ENCODE measurements around the gene NUDT4. TPM values are rescaled to one million over a fixed set of nuclear protein-coding genes. Genes with fewer than 3 reads are reported as not detected.

The NUDT4 gene
- total and polyA plus RNA-seq, 2 donors (not counting 3 experiments of a cell fraction or from before 2014, with no cell fraction given), result 76.0 to 161 TPM

DNA sequence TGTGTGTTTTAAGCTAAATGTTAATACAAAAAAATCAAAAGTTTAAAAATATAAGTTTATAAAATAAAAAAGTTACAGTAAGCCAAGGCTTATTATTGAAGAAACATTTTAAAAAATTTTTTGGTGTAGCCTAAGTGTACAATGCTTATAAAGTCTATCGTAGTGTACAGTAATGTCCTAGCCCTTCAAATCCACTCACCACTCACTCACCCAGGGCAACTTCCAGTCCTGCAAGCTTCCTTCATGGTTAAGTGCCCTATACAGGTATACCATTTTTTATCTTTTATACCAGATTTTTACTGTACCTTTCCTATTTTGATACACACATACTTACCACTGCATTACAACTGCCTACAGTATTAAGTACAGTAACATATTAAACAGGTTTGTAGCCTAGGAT lies 52.1 kb downstream of the NUDT4 start:
- BruUV-seq (replicated peaks), result no TSS peak
- Histone ChIP-seq H3K4me1 (ENCODE audit: control insufficient read depth, extremely low read depth, insufficient read depth, low read length) (peaks cover 2% of the 10 kb centered on the region), H3K27me3 (ENCODE audit: control insufficient read depth in 2 of 2, insufficient read depth in 2 of 2, low read length in 2 of 2) (no peaks in the 10 kb centered on the region), H3K9ac (replicated peaks; ENCODE audit: extremely low read depth, insufficient read depth, low read length) (no peak overlapping the region), H3K9me3 (replicated peaks; ENCODE audit: control insufficient read depth, insufficient read depth, low read length) (no peaks in the 10 kb centered on the region), H2AFZ (ENCODE audit: low read depth, low read length) (no peak overlapping the region), H3K79me2 (ENCODE audit: control insufficient read depth, insufficient read depth, low read length) (peaks cover 99% of the 10 kb centered on the region), H4K20me1 (replicated peaks; ENCODE audit: control insufficient read depth, extremely low read depth, insufficient read depth, low read length) (peaks cover 26% of the 10 kb centered on the region), H3K4me3 (replicated peaks in 1 of 3; ENCODE audit: insufficient read depth in 1 of 3, low read depth in 1 of 3, low read length in 3 of 3) (no peak overlapping the region), H3K36me3 (ENCODE audit: control insufficient read depth in 2 of 2, extremely low read depth in 1 of 2, insufficient read depth in 2 of 2, low read length in 2 of 2) (no peaks in the 10 kb centered on the region), H3K4me2 (ENCODE audit: insufficient read depth, low read length) (no peak overlapping the region), H3K9me1 (replicated peaks; ENCODE audit: control insufficient read depth, extremely low read depth, insufficient read depth, low read length) (peaks cover 2% of the 10 kb centered on the region), H3K27ac (ENCODE audit: insufficient read depth, low read depth, low read length) (no peak overlapping the region)
- dilution Hi-C loops (cut with MboI; ENCODE audit: extremely low pct_ligation_motif_present, low sequenced_read_pairs), result no loop called here
- DNase-seq (ENCODE audit: low read depth, low spot score), result no peak
- no peak for FAIRE-seq
- POLR2A ChIA-PET, result interaction anchor here (0.7 kb wide), 1 partner anchor 505 kb away, joined by 4 read pairs; no protein-coding TSS in a partner anchor
- CTCF ChIA-PET, result interaction anchor here (1.0 to 1.2 kb wide), 2 partner anchors 10 to 672 kb away, joined by 4 to 10 read pairs; no protein-coding TSS in a partner anchor
- TF ChIP-seq, protein P1, sequence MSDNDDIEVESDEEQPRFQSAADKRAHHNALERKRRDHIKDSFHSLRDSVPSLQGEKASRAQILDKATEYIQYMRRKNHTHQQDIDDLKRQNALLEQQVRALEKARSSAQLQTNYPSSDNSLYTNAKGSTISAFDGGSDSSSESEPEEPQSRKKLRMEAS (IDR thresholded peaks at IDR 0.05; ENCODE audit: insufficient read depth, insufficient read length), result no peak
- TF ChIP-seq JUN (IDR thresholded peaks at IDR 0.05; ENCODE audit: borderline replicate concordance, insufficient read depth, insufficient read length, low read depth) (no peak), GATA2 (IDR thresholded peaks at IDR 0.05; ENCODE audit: insufficient read depth, insufficient read length, low read depth, low read length) (no peak), POLR2AphosphoS5 (IDR thresholded peaks at IDR 0.05; ENCODE audit: insufficient read depth, low read depth, low read length) (no peak), EZH2 (IDR thresholded peaks at IDR 0.05; ENCODE audit: borderline replicate concordance, low read depth, low read length, severe bottlenecking) (no peak), FOS (IDR thresholded peaks at IDR 0.05; ENCODE audit: borderline replicate concordance, insufficient read depth, low read length) (no peak), POLR2A (IDR thresholded peaks at IDR 0.05; ENCODE audit: low read depth, low read length) (no peak), MYC (IDR thresholded peaks at IDR 0.05; ENCODE audit: low read depth, low read length) (no peak)
- TF ChIP-seq, protein P2, sequence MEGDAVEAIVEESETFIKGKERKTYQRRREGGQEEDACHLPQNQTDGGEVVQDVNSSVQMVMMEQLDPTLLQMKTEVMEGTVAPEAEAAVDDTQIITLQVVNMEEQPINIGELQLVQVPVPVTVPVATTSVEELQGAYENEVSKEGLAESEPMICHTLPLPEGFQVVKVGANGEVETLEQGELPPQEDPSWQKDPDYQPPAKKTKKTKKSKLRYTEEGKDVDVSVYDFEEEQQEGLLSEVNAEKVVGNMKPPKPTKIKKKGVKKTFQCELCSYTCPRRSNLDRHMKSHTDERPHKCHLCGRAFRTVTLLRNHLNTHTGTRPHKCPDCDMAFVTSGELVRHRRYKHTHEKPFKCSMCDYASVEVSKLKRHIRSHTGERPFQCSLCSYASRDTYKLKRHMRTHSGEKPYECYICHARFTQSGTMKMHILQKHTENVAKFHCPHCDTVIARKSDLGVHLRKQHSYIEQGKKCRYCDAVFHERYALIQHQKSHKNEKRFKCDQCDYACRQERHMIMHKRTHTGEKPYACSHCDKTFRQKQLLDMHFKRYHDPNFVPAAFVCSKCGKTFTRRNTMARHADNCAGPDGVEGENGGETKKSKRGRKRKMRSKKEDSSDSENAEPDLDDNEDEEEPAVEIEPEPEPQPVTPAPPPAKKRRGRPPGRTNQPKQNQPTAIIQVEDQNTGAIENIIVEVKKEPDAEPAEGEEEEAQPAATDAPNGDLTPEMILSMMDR (IDR thresholded peaks at IDR 0.05; ENCODE audit: extremely low read depth in 1 of 2, insufficient read depth in 1 of 2, low read depth in 1 of 2, low read length in 2 of 2), result no peak
- intact Hi-C loops (cut with micrococcal nuclease), result loop anchor here (10.0 kb wide), 1 partner anchor 855 kb away; no protein-coding TSS in a partner anchor
